AG10803 (cell line): ENCODE measurements around the gene STARD5.

Experiments
- DNase-seq: peaks from one replicate; pipeline ENCODE4 v3.0.0; 2010; ENCODE audit warnings: low read depth
- H3K4me3 ChIP-seq: 2 replicates; pipeline ENCODE4 v1.5.1; 2011; ENCODE audit warnings: mild to moderate bottlenecking, low read length, control low read depth
- CTCF ChIP-seq: conservative IDR thresholded peaks from 2 replicates; pipeline ENCODE4 v1.5.1; 2011; ENCODE audit warnings: mild to moderate bottlenecking, low read length, control low read depth, inconsistent platforms

Gene STARD5

GRCh38 chr15:81274255-81274654, 49.7 kb downstream of the STARD5 start:
- TF ChIP-seq CTCF, result no peak
- no peak for DNase-seq
- H3K4me3 ChIP-seq, result no peak overlapping the region

- TF ChIP-seq CTCF, result no peak
- no peak overlapping the region for H3K4me3 ChIP-seq
- DNase-seq, result no peak
Measured at GRCh38 chr15:81273855-81274254, 50.1 kb downstream of the STARD5 start.

DNA sequence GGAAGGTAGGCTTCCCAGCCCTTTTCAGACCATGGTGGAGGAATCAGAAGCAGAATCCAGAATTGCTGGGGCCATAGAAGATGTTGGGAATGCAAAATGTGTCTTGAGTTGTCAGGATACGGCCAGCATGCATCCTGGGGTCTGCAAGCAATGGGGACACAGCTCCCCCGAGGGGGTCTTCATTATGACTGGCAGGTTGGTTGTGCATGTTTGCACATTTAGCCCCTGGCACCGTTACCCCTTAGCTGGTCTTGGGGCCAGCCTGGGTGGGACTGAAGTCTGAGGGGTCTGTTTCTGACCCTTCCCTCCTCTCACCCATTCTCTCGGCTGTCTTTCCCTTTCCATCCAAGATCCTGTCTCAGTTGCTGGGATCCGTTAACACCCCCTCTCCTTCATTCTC, 50.7 kb downstream of the STARD5 start:
- no peak overlapping the region for H3K4me3 ChIP-seq
- DNase-seq, result no peak
- TF ChIP-seq CTCF, result no peak

DNA sequence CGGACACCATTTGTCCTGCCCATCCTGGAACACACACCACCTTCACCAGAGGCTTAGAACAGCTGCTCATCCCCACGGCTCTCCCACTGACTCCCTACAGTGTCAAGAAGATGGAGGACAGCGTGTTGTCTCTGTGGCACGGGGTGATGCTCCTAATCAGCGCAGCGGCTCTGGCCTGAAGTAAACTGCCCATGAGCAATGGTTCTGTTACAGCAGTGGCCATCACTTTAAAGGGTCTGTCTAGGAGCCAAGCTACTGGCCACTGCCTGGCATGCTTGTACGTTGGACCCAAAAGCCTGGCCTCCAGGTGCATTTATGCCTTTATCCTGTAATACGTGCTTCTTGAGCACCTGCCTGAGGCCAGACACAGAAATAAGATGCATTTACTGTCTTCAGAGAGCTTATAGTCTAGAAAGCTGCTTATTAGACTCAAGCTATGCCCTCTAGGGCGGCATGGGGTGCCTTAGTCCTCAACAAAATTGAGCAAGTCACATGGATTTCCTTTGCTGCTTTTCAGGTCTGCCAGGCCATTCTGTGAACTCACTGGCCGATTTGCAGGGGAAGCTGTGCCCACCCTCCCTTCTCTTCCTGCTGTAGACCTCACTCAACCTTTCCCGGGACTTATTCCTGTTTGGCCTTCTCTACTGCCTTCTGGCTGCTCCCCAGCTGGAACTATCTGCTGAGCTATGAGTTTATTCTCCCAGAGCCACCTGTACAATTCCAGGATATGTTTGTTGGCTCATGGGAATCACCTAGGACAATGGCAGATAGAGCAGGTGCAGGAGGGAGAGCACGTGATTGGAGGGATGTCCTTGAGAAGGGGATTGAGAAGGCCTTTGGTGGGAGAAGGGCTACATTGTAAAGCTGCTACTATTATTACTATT, 51.9 kb downstream of the STARD5 start:
- DNase-seq, result no peak
- H3K4me3 ChIP-seq, result no peak overlapping the region
- no peak for TF ChIP-seq CTCF

GRCh38 chr15:81270781-81271491, 53.0 kb downstream of the STARD5 start:
- TF ChIP-seq CTCF, result no peak
- H3K4me3 ChIP-seq, result no peak overlapping the region
- DNase-seq, result no peak

- no peak for TF ChIP-seq CTCF
- DNase-seq, result no peak
- H3K4me3 ChIP-seq, result no peak overlapping the region
Measured at GRCh38 chr15:81270188-81270587, 53.8 kb downstream of the STARD5 start.
